CD4-positive, alpha-beta T cell (primary cell): Measurements from ENCODE around the gene SH3BP5L. TPM values are rescaled to one million over a fixed set of nuclear protein-coding genes. Genes with fewer than 3 reads are reported as not detected.
A peak's percentile ranks its signal among the peaks of the same experiment; 100 is the strongest.

Experiments
- ATAC-seq: fragments of 200-7000 bp; cut with Tn5 transposase; one replicate; pipeline ENCODE4 v1.10.0; 2022; ENCODE audit warnings: mild to moderate bottlenecking; ENCODE audit not compliant: poor library complexity
- CTCF ChIA-PET: fragments of 350-600 bp; sonication (Branson Sonifier 250); formaldehyde crosslinking; loops from one replicate; lab custom pipeline; 2021; ENCODE audit warnings: antibody characterized with exemption, inconsistent platforms; lab: Charles Lee
- POLR2A ChIA-PET: fragments of 350-600 bp; sonication (Branson Sonifier 250); formaldehyde crosslinking; loops from one replicate; lab custom pipeline; 2021; ENCODE audit warnings: antibody characterized with exemption, inconsistent platforms; lab: Charles Lee
- DNase-seq, 14 experiments: peaks; one replicate each; pipeline ENCODE4 v3.0.0-alpha.2; 2013 to 2020; ENCODE audit warnings: mixed read lengths in 2 of 14
- H3K27ac ChIP-seq, 2 donors: one replicate each; pipeline versions ENCODE4 v1.5.1 to v1.7.0; 2013; ENCODE audit warnings: low read length in 2 of 2, low read depth in 1 of 2, mild to moderate bottlenecking in 1 of 2
- H3K27me3 ChIP-seq, 2 experiments: 1 replicate in 1 of 2; 2 replicates in 1 of 2; pipeline versions ENCODE4 v1.6.1 to v1.7.0; 2013; ENCODE audit warnings: low read length in 2 of 2, control low read depth in 1 of 2, mild to moderate bottlenecking in 1 of 2, moderate library complexity in 1 of 2; ENCODE audit not compliant: insufficient read depth in 2 of 2, control insufficient read depth in 1 of 2
- H3K36me3 ChIP-seq: one replicate; pipeline ENCODE4 v1.6.1; 2013; ENCODE audit warnings: low read length, control low read depth; ENCODE audit not compliant: insufficient read depth
- H3K4me1 ChIP-seq: one replicate; pipeline ENCODE4 v1.6.1; 2013; ENCODE audit warnings: low read length, control low read depth; ENCODE audit not compliant: insufficient read depth
- H3K4me3 ChIP-seq: one replicate; pipeline ENCODE4 v1.5.1; 2013; ENCODE audit warnings: mild to moderate bottlenecking, low read length, moderate library complexity
- H3K9me3 ChIP-seq, 2 experiments: 1 replicate in 1 of 2; 2 replicates in 1 of 2; pipeline versions ENCODE4 v1.6.1 to v1.7.0; 2013; ENCODE audit warnings: low read length in 2 of 2, mild to moderate bottlenecking in 2 of 2, control low read depth in 1 of 2, moderate library complexity in 1 of 2; ENCODE audit not compliant: control insufficient read depth in 1 of 2, insufficient read depth in 1 of 2
- H3K27ac Mint-ChIP-seq: one replicate; pipeline ENCODE4 v1.8.0; 2020; ENCODE audit warnings: mixed read lengths
- H3K27me3 Mint-ChIP-seq: one replicate; pipeline ENCODE4 v1.8.0; 2021; ENCODE audit warnings: mixed read lengths
- H3K36me3 Mint-ChIP-seq: one replicate; pipeline ENCODE4 v1.8.0; 2021; ENCODE audit warnings: low read depth, mixed read lengths
- H3K4me1 Mint-ChIP-seq: one replicate; pipeline ENCODE4 v1.8.0; 2021; ENCODE audit warnings: low read depth, mixed read lengths
- H3K4me3 Mint-ChIP-seq: one replicate; pipeline ENCODE4 v1.8.0; 2020; ENCODE audit warnings: mild to moderate bottlenecking, mixed read lengths
- H3K9me3 Mint-ChIP-seq: one replicate; pipeline ENCODE4 v1.8.0; 2020; ENCODE audit warnings: mixed read lengths
- CTCF ChIP-seq: fragments of 200-600 bp; IDR thresholded peaks from one replicate; pipeline ENCODE4 v1.8.0; 2022; ENCODE audit warnings: antibody characterized with exemption, mild to moderate bottlenecking
- intact Hi-C, 2 experiments: fragments of 100-400 bp; cut with DNase I in 1 of 2; cut with micrococcal nuclease in 1 of 2; formaldehyde crosslinking; loops; one replicate each; pipeline versions ENCODE4 v1.15.1 to v1.9.0; 2023 to 2025; cut with DNase I, micrococcal nuclease
- total RNA-seq, 174 experiments: library from RNA in 2 of 174; stranded (reverse) in 2 of 174; gene quantifications; one replicate each; pipeline ENCODE4 v1.2.3 and lab custom pipeline; 2021 to 2026

The SH3BP5L gene
- total RNA-seq, 2 experiments from 2014 or later, result 21.7 to 25.2 TPM

GRCh38 chr1:248786156-248786555 lies 39.6 kb downstream of the SH3BP5L start:
- Histone ChIP-seq H3K36me3 (no peaks in the 10 kb centered on the region), H3K4me3 (no peak overlapping the region), H3K27me3 (peaks cover 0 to 9% of the 10 kb centered on the region in 2 experiments), H3K27ac (no peak overlapping the region), H3K4me1 (no peaks in the 10 kb centered on the region), H3K9me3 (peaks cover 0 to 5% of the 10 kb centered on the region in 2 experiments)
- ChIA-PET CTCF (no interaction called here), POLR2A (no interaction called here)
- intact Hi-C loops, result no loop called here
- DNase-seq, result peak in 2 of 14 experiments; percentile 7 to 26
- H3K27ac Mint-ChIP-seq, result no peak overlapping the region
- no peak overlapping the region for H3K4me3 Mint-ChIP-seq
- no peaks in the 10 kb centered on the region for H3K9me3 Mint-ChIP-seq
- no peak for ATAC-seq
- no peaks in the 10 kb centered on the region for H3K4me1 Mint-ChIP-seq
- no peak for TF ChIP-seq CTCF
- no peaks in the 10 kb centered on the region for H3K36me3 Mint-ChIP-seq
- H3K27me3 Mint-ChIP-seq, result peaks cover 21% of the 10 kb centered on the region

GRCh38 chr1:248783367-248783766 lies 42.3 kb downstream of the SH3BP5L start:
- ChIA-PET CTCF (no interaction called here), POLR2A (no interaction called here)
- H3K4me1 Mint-ChIP-seq, result no peaks in the 10 kb centered on the region
- H3K4me3 Mint-ChIP-seq, result no peak overlapping the region
- ATAC-seq (no peak), DNase-seq (no peak)
- Histone ChIP-seq H3K27me3 (peaks cover 6 to 11% of the 10 kb centered on the region in 2 experiments), H3K36me3 (no peaks in the 10 kb centered on the region), H3K9me3 (peaks cover 3 to 6% of the 10 kb centered on the region in 2 experiments), H3K27ac (no peak overlapping the region), H3K4me1 (no peaks in the 10 kb centered on the region), H3K4me3 (no peak overlapping the region)
- H3K36me3 Mint-ChIP-seq, result no peaks in the 10 kb centered on the region
- intact Hi-C loops, result no loop called here
- peaks cover 29% of the 10 kb centered on the region for H3K27me3 Mint-ChIP-seq
- peaks cover 3% of the 10 kb centered on the region for H3K9me3 Mint-ChIP-seq
- no peak overlapping the region for H3K27ac Mint-ChIP-seq
- no peak for TF ChIP-seq CTCF

- CTCF ChIA-PET, result no interaction called here
- H3K9me3 Mint-ChIP-seq, result peaks cover 5% of the 10 kb centered on the region
- no peaks in the 10 kb centered on the region for H3K36me3 Mint-ChIP-seq
Measured at GRCh38 chr1:248782416-248783141, 43.1 kb downstream of the SH3BP5L start.

More at GRCh38 chr1:248782416-248783141, 43.1 kb downstream of the SH3BP5L start:
- no peak overlapping the region for H3K4me3 ChIP-seq
- no peaks in the 10 kb centered on the region for H3K4me1 ChIP-seq
- H3K9me3 ChIP-seq, result peaks cover 5 to 6% of the 10 kb centered on the region in 2 experiments
- H3K36me3 ChIP-seq, result no peaks in the 10 kb centered on the region
- POLR2A ChIA-PET, result no interaction called here
- intact Hi-C loops, result no loop called here
- TF ChIP-seq CTCF, result no peak
- DNase-seq, result no peak
- H3K27me3 ChIP-seq, result peaks cover 6 to 11% of the 10 kb centered on the region in 2 experiments
- Mint-ChIP-seq H3K27ac (no peak overlapping the region), H3K4me1 (no peaks in the 10 kb centered on the region), H3K27me3 (peaks cover 32% of the 10 kb centered on the region), H3K4me3 (no peak overlapping the region)
- H3K27ac ChIP-seq, result no peak overlapping the region
- ATAC-seq, result no peak
